Stimulated activated CD4-positive, alpha-beta T cell treated with anti-CD3 and anti-CD28 coated beads, Interleukin-4, amount 100 ng/mL, for 1 hour (primary cell): ENCODE results near the gene IFNL4.
A peak's percentile ranks its signal among the peaks of the same experiment; 100 is the strongest.
"Not testable (repeated sequence)": the region's sequence is repeated elsewhere in the genome, so short reads cannot be mapped to it uniquely, and the experiment has no call there.

Experiments
- DNase-seq: peaks from one replicate; pipeline ENCODE4 v3.0.0-alpha.2; 2020

Gene IFNL4

DNA sequence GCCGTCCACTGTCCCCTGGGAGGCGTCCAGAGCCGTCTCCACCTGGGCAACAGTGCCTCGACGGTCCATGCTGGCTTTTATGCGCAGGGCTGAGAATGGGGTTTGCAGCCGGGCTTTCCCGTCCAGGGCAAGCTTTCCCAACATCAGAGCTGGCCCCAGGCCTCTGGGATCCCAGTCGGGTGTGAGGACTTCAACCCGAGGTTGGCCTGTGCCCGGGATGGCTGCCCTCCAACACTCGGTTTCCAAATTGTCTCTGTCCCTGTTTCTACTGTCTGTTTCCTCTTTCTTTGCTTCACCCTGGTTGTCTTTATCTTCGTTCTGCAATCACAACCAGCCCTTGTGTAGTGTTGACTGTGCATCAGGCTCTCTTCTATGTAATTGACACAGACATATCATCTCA lies at the start of gene IFNL4:
Gene IFNL4 (minus strand): TSS at position 51 of the 400 bp plus-strand sequence.
- DNase-seq = no peak

- DNase-seq = no peak
Measured at GRCh38 chr19:39297931-39298634, 49.4 kb upstream of the IFNL4 start.

GRCh38 chr19:39296906-39297305 lies 48.2 kb upstream of the IFNL4 start:
- DNase-seq = no peak

- DNase-seq = no peak
Measured at GRCh38 chr19:39296055-39296645, 47.5 kb upstream of the IFNL4 start, which contains the start of gene IFNL1. IFNL1 (plus strand) TSS chr19:39296407; CDS start chr19:39296422, 15 bp downstream.

GRCh38 chr19:39293394-39293793 lies 44.7 kb upstream of the IFNL4 start:
- DNase-seq = no peak

DNA sequence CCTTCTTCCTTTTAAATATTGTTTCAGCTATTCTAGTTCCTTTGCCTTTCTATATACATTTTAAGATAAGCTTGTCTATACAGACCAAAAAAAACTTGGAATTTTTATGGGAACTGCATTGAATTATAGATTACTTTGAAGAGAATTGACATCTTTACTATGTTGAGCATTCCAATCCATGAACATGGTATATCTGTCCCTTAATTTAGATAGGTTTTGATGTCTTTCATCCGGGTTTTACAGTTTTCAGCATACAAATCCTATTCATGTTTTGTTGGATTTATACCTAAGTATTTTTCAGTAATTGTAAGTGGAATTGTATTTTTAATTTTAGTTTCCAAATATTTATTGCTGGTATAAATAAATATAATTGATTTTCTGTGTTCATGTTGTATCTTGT lies 35.4 kb upstream of the IFNL4 start:
- no peak for DNase-seq

DNA sequence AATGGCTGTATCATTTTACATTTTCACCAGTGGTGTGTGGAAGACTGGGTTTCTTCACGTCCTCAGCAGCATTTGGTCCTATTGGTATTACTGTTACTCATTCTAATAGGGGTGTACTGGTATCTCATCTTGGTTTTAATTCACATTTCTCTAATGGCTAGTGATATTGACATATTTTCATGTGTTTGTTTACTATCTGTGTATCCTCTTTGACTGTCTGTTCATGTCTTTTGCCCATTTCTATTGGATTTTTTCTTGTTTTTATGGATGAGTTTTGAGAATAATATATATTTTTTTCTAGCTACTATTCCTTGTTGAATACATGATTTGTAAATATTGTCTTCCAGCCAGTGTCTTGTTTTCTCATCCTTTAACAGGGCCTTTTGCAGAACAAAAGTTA lies 33.4 kb upstream of the IFNL4 start:
- no peak for DNase-seq

DNA sequence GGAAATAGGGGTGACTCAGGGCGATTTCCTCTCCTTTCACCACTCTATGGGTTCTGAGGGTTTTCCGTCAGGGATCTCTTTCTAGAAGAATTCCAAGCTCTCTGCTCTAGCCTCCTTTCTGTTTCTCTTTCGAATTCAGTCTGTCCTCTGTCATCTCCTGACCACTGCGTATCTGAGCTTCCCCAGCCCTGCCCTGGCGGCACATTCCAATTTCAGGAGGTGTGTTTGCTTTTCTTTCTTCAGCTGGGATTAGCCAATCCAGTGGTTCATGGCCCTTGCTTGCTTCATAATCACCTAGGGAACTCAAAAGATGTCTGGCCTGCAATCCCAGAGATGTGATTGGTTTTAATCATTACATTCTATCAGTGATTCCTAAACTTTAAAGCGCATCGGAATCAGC lies 28.9 kb upstream of the IFNL4 start:
- no peak for DNase-seq

- no peak for DNase-seq
Measured at GRCh38 chr19:39276740-39277139, 28.1 kb upstream of the IFNL4 start.

DNA sequence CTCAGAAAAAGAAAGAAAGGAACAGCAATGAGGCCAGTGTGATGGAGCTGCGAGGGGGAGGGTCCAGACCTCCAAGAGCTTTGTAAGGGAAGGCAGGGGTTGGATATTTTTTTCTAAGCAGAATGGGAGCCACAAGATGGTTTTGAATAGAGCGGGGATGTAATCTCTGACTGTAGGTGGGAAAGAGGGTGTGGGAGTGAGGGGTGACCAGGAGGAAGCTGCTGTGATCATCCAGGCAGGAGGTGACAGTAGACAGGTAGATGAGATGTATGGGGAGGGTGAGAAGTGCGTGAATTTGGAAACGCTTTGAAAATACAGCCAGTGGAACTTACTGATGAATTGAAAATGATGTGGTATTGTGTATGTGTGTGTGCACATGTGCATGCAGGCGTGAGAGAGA lies 26.9 kb upstream of the IFNL4 start:
- no peak for DNase-seq

- DNase-seq = not testable (repeated sequence)
Measured at GRCh38 chr19:39273859-39274258, 25.2 kb upstream of the IFNL4 start.

- DNase-seq = no peak
Measured at GRCh38 chr19:39270036-39270871, 21.6 kb upstream of the IFNL4 start.

- DNase-seq = not testable (repeated sequence)
Measured at GRCh38 chr19:39269369-39269768, 20.7 kb upstream of the IFNL4 start.

GRCh38 chr19:39268531-39269223 lies 20.0 kb upstream of the IFNL4 start:
- DNase-seq = not testable (repeated sequence)

GRCh38 chr19:39268085-39268484 lies 19.4 kb upstream of the IFNL4 start, which contains the start of gene IFNL2:
IFNL2 (plus strand) TSS chr19:39268396; CDS start chr19:39268569, 173 bp downstream.
- DNase-seq = not testable (repeated sequence)

GRCh38 chr19:39265321-39265916 lies 16.8 kb upstream of the IFNL4 start:
- DNase-seq = peak; percentile 9

- no peak for DNase-seq
Measured at GRCh38 chr19:39264306-39265290, 15.9 kb upstream of the IFNL4 start.

GRCh38 chr19:39263912-39264305 lies 15.3 kb upstream of the IFNL4 start:
- no peak for DNase-seq

DNA sequence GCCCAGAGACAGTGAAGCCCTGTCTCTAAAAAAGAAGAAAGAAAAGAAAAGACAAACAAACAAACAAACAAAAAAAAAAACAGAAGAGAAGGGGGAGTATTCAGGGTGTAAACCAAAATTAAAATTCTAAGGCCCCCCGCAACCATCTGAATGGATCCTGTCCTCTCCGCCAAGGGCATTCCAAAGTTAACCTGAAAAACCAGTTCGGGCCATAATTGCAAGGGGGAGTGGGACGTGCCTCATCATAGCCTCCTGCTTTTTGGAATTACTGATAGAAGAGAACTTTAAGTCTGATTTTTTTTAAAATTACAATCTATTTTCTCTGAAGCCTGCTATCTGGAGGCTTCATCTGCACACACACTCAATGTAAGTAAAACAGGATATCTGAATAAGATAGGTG lies 13.8 kb upstream of the IFNL4 start:
- DNase-seq = no peak

- DNase-seq = no peak
Measured at GRCh38 chr19:39261704-39262103, 13.0 kb upstream of the IFNL4 start.

- DNase-seq = no peak
Measured at GRCh38 chr19:39257227-39257626, 8.6 kb upstream of the IFNL4 start.
